ENCODE measurements around the gene KATNAL1. TPM values are rescaled to one million over a fixed set of nuclear protein-coding genes. Genes with fewer than 3 reads are reported as not detected.

KATNAL1 gene
- total RNA-seq, 1 experiment from 2014 or later: 14.2 TPM

DNA sequence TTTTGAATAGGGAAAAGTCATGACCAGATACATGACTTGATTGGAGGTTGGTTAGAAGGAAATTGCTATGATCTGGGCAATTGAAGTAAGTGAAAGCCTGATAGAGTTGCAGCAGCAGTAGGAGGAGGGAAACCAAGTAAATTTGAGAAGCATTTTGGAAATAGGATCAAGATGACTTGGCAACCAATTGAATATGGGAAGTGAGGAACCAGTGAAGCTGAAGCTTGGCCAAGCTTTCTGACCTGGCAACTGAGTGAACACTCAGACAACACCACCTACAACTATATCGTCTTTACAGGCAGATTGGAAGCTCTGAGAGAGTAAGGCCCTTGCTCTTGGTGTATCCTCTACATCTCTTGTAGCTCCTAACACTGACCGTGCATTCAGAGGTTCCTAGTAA lies 16.2 kb upstream of the KATNAL1 start:
- H3K9me3 Mint-ChIP-seq: 0 out of 2 replicates have a peak, but pooled peaks cover 8% of the 10 kb centered on the region
- no peaks in the 10 kb centered on the region for H3K36me3 Mint-ChIP-seq
- CTCF ChIA-PET: interaction anchor here (1.6 kb wide), 1 partner anchor 12 kb away, joined by 3 read pairs; no protein-coding TSS in a partner anchor
- POLR2A ChIA-PET: interaction anchor here (1.1 kb wide), 1 partner anchor 17 kb away, joined by 4 read pairs; no protein-coding TSS in a partner anchor
- peaks cover 2% of the 10 kb centered on the region; the same call in 1 of the 2 replicates for H3K4me1 Mint-ChIP-seq
- H3K27ac Mint-ChIP-seq: no peak overlapping the region
- H3K4me3 Mint-ChIP-seq: no peak overlapping the region
- no peak for DNase-seq (ENCODE audit: low spot score)
- ATAC-seq: no peak
- H3K27me3 Mint-ChIP-seq (ENCODE audit: low read depth): peaks cover 2% of the 10 kb centered on the region; the same call in 1 of the 2 replicates
- TF ChIP-seq, protein P1, sequence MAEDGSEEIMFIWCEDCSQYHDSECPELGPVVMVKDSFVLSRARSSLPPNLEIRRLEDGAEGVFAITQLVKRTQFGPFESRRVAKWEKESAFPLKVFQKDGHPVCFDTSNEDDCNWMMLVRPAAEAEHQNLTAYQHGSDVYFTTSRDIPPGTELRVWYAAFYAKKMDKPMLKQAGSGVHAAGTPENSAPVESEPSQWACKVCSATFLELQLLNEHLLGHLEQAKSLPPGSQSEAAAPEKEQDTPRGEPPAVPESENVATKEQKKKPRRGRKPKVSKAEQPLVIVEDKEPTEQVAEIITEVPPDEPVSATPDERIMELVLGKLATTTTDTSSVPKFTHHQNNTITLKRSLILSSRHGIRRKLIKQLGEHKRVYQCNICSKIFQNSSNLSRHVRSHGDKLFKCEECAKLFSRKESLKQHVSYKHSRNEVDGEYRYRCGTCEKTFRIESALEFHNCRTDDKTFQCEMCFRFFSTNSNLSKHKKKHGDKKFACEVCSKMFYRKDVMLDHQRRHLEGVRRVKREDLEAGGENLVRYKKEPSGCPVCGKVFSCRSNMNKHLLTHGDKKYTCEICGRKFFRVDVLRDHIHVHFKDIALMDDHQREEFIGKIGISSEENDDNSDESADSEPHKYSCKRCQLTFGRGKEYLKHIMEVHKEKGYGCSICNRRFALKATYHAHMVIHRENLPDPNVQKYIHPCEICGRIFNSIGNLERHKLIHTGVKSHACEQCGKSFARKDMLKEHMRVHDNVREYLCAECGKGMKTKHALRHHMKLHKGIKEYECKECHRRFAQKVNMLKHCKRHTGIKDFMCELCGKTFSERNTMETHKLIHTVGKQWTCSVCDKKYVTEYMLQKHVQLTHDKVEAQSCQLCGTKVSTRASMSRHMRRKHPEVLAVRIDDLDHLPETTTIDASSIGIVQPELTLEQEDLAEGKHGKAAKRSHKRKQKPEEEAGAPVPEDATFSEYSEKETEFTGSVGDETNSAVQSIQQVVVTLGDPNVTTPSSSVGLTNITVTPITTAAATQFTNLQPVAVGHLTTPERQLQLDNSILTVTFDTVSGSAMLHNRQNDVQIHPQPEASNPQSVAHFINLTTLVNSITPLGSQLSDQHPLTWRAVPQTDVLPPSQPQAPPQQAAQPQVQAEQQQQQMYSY (CRISPR knock-in tag; IDR thresholded peaks at IDR 0.05): no peak
- TF ChIP-seq OVOL2 (CRISPR knock-in tag; IDR thresholded peaks at IDR 0.05; ENCODE audit: borderline replicate concordance) (no peak), RELA (CRISPR knock-in tag; IDR thresholded peaks at IDR 0.05; ENCODE audit: borderline replicate concordance) (no peak), JAZF1 (CRISPR knock-in tag; IDR thresholded peaks at IDR 0.05) (no peak), ZNF317 (CRISPR knock-in tag; IDR thresholded peaks at IDR 0.05; ENCODE audit: borderline replicate concordance, low read depth) (no peak), GTF2I (CRISPR knock-in tag; conservative IDR thresholded peaks at IDR 0.05) (no peak), ZNF138 (CRISPR knock-in tag; conservative IDR thresholded peaks at IDR 0.05) (no peak), SMAD3 (CRISPR knock-in tag; IDR thresholded peaks at IDR 0.05; ENCODE audit: borderline replicate concordance) (no peak), TP53 (CRISPR knock-in tag; IDR thresholded peaks at IDR 0.05) (no peak), MXD4 (CRISPR knock-in tag; IDR thresholded peaks at IDR 0.05; ENCODE audit: borderline replicate concordance) (no peak)
- TF ChIP-seq, protein P2, sequence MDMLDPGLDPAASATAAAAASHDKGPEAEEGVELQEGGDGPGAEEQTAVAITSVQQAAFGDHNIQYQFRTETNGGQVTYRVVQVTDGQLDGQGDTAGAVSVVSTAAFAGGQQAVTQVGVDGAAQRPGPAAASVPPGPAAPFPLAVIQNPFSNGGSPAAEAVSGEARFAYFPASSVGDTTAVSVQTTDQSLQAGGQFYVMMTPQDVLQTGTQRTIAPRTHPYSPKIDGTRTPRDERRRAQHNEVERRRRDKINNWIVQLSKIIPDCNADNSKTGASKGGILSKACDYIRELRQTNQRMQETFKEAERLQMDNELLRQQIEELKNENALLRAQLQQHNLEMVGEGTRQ (CRISPR knock-in tag; IDR thresholded peaks at IDR 0.05): no peak
- TF ChIP-seq, protein P3, sequence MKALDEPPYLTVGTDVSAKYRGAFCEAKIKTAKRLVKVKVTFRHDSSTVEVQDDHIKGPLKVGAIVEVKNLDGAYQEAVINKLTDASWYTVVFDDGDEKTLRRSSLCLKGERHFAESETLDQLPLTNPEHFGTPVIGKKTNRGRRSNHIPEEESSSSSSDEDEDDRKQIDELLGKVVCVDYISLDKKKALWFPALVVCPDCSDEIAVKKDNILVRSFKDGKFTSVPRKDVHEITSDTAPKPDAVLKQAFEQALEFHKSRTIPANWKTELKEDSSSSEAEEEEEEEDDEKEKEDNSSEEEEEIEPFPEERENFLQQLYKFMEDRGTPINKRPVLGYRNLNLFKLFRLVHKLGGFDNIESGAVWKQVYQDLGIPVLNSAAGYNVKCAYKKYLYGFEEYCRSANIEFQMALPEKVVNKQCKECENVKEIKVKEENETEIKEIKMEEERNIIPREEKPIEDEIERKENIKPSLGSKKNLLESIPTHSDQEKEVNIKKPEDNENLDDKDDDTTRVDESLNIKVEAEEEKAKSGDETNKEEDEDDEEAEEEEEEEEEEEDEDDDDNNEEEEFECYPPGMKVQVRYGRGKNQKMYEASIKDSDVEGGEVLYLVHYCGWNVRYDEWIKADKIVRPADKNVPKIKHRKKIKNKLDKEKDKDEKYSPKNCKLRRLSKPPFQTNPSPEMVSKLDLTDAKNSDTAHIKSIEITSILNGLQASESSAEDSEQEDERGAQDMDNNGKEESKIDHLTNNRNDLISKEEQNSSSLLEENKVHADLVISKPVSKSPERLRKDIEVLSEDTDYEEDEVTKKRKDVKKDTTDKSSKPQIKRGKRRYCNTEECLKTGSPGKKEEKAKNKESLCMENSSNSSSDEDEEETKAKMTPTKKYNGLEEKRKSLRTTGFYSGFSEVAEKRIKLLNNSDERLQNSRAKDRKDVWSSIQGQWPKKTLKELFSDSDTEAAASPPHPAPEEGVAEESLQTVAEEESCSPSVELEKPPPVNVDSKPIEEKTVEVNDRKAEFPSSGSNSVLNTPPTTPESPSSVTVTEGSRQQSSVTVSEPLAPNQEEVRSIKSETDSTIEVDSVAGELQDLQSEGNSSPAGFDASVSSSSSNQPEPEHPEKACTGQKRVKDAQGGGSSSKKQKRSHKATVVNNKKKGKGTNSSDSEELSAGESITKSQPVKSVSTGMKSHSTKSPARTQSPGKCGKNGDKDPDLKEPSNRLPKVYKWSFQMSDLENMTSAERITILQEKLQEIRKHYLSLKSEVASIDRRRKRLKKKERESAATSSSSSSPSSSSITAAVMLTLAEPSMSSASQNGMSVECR (CRISPR knock-in tag; IDR thresholded peaks at IDR 0.05; ENCODE audit: borderline replicate concordance): no peak
- TF ChIP-seq, protein P4, sequence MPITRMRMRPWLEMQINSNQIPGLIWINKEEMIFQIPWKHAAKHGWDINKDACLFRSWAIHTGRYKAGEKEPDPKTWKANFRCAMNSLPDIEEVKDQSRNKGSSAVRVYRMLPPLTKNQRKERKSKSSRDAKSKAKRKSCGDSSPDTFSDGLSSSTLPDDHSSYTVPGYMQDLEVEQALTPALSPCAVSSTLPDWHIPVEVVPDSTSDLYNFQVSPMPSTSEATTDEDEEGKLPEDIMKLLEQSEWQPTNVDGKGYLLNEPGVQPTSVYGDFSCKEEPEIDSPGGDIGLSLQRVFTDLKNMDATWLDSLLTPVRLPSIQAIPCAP (CRISPR knock-in tag; IDR thresholded peaks at IDR 0.05): no peak
- TF ChIP-seq, protein P5, sequence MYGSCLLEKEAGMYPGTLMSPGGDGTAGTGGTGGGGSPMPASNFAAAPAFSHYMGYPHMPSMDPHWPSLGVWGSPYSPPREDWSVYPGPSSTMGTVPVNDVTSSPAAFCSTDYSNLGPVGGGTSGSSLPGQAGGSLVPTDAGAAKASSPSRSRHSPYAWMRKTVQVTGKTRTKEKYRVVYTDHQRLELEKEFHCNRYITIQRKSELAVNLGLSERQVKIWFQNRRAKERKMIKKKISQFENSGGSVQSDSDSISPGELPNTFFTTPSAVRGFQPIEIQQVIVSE (CRISPR knock-in tag; IDR thresholded peaks at IDR 0.05; ENCODE audit: borderline replicate concordance): no peak
- TF ChIP-seq, protein P6, sequence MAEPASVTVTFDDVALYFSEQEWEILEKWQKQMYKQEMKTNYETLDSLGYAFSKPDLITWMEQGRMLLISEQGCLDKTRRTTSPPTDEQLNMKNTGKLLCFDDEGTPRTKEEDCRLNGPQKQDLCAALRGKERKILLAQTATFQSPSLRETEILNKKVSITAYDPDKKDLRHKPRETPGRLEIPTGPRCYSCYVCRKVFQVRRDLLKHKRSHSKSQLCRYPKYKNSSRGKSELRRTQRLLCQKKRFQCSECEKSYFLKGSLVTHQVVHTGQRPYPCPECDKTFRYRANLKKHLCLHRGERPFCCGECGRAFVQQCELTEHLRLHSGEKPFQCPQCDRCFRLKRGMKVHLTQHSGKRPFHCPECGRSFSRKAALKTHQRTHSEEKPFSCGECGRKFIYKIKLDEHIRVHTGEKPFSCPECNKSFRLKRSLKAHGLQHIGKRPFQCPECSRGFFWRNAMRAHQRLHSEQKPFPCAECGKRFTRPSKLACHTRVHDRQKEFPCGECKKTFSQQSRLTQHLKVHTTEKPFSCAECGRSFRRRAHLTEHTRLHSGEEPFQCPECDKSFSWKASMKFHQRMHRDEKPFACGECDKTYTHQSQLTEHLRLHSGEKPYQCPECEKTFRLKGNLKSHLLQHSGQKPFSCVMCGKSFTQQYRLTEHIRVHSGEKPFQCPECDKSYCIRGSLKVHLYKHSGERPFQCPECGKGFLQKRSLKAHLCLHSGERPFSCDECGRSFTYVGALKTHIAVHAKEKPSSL (CRISPR knock-in tag; conservative IDR thresholded peaks at IDR 0.05): no peak

Data from WTC11 (cell line).